Left ventricle myocardium inferior (tissue), 1 donor: ENCODE measurements around the gene SLC4A4. TPM values are rescaled to one million over a fixed set of nuclear protein-coding genes. Genes with fewer than 3 reads are reported as not detected.

Experiments
- DNase-seq: peaks from one replicate; pipeline ENCODE4 v3.0.0-alpha.2; 2020
- H3K27ac ChIP-seq: fragments of 200-600 bp; replicated peaks from 2 replicates; pipeline ENCODE4 v1.8.0; 2021
- H3K27me3 ChIP-seq: fragments of 200-600 bp; 2 replicates; pipeline ENCODE4 v1.8.0; 2021; ENCODE audit warnings: low read depth
- H3K36me3 ChIP-seq: fragments of 200-600 bp; 2 replicates; pipeline ENCODE4 v1.8.0; 2021
- H3K4me1 ChIP-seq: fragments of 200-600 bp; 2 replicates; pipeline ENCODE4 v1.8.0; 2021
- H3K4me3 ChIP-seq: fragments of 200-600 bp; 2 replicates; pipeline ENCODE4 v1.8.0; 2021; ENCODE audit warnings: mild to moderate bottlenecking, moderate library complexity
- H3K9me3 ChIP-seq: fragments of 200-600 bp; replicated peaks from 2 replicates; pipeline ENCODE4 v1.8.0; 2021
- CTCF ChIP-seq: fragments of 200-600 bp; IDR thresholded peaks from 2 replicates; pipeline ENCODE4 v1.8.0; 2021; ENCODE audit warnings: antibody characterized with exemption, mild to moderate bottlenecking, borderline replicate concordance
- intact Hi-C: fragments of 100-400 bp; cut with micrococcal nuclease; formaldehyde crosslinking; loops from one replicate; pipeline ENCODE4 v1.11.0; 2022
- total RNA-seq: library from RNA; stranded (reverse); fragmentation: NEBNext Ultra II Directional; extraction: Animal tissue kit (Norgen Biotek cat#: 25700); gene quantifications from one replicate; pipeline ENCODE4 v1.2.1, GENCODE V29; 2021
- donor health status: DM: no; HTN: yes; CAD: no; lungs with severe emphysema.

The SLC4A4 gene
- total RNA-seq, 1 donor from 2014 or later, result 29.8 TPM

- Histone ChIP-seq H3K4me1 (peaks cover 39% of the 10 kb centered on the region), H3K36me3 (no peaks in the 10 kb centered on the region), H3K9me3 (no peaks in the 10 kb centered on the region), H3K27ac (no peak overlapping the region), H3K27me3 (no peaks in the 10 kb centered on the region), H3K4me3 (no peak overlapping the region)
- intact Hi-C loops, result no loop called here
- DNase-seq, result no peak
- TF ChIP-seq CTCF, result no peak
Measured at GRCh38 chr4:71294301-71294700, 44.5 kb upstream of the SLC4A4 start.

GRCh38 chr4:71296945-71297344 is 41.9 kb upstream of the SLC4A4 start:
- DNase-seq, result no peak
- Histone ChIP-seq H3K27ac (no peak overlapping the region), H3K36me3 (no peaks in the 10 kb centered on the region), H3K9me3 (no peaks in the 10 kb centered on the region), H3K4me3 (no peak overlapping the region), H3K27me3 (no peaks in the 10 kb centered on the region), H3K4me1 (peaks cover 39% of the 10 kb centered on the region)
- TF ChIP-seq CTCF, result no peak
- intact Hi-C loops, result no loop called here

- Histone ChIP-seq H3K4me1 (peaks cover 30% of the 10 kb centered on the region), H3K9me3 (no peaks in the 10 kb centered on the region), H3K27ac (no peak overlapping the region), H3K27me3 (no peaks in the 10 kb centered on the region), H3K36me3 (no peaks in the 10 kb centered on the region), H3K4me3 (no peak overlapping the region)
- TF ChIP-seq CTCF, result no peak
- DNase-seq, result no peak
- intact Hi-C loops, result no loop called here
Measured at GRCh38 chr4:71300362-71300761, 38.5 kb upstream of the SLC4A4 start.

GRCh38 chr4:71300964-71301363 is 37.9 kb upstream of the SLC4A4 start:
- intact Hi-C loops, result no loop called here
- no peaks in the 10 kb centered on the region for H3K36me3 ChIP-seq
- H3K27ac ChIP-seq, result no peak overlapping the region
- no peaks in the 10 kb centered on the region for H3K27me3 ChIP-seq
- no peak for DNase-seq
- no peak for TF ChIP-seq CTCF
- no peak overlapping the region for H3K4me3 ChIP-seq
- no peaks in the 10 kb centered on the region for H3K9me3 ChIP-seq
- H3K4me1 ChIP-seq, result peaks cover 30% of the 10 kb centered on the region

GRCh38 chr4:71303287-71303686 is 35.5 kb upstream of the SLC4A4 start:
- TF ChIP-seq CTCF, result no peak
- intact Hi-C loops, result no loop called here
- no peak overlapping the region for H3K27ac ChIP-seq
- H3K27me3 ChIP-seq, result no peaks in the 10 kb centered on the region
- H3K36me3 ChIP-seq, result no peaks in the 10 kb centered on the region
- no peak overlapping the region for H3K4me3 ChIP-seq
- peaks cover 14% of the 10 kb centered on the region for H3K4me1 ChIP-seq
- H3K9me3 ChIP-seq, result no peaks in the 10 kb centered on the region
- DNase-seq, result no peak

GRCh38 chr4:71303850-71304249 is 35.0 kb upstream of the SLC4A4 start:
- DNase-seq, result no peak
- no peak for TF ChIP-seq CTCF
- Histone ChIP-seq H3K27ac (no peak overlapping the region), H3K36me3 (no peaks in the 10 kb centered on the region), H3K9me3 (no peaks in the 10 kb centered on the region), H3K4me1 (peaks cover 10% of the 10 kb centered on the region), H3K4me3 (no peak overlapping the region), H3K27me3 (no peaks in the 10 kb centered on the region)
- intact Hi-C loops, result no loop called here
